Measurements from ENCODE around the gene CDHR2.

- TF ChIP-seq, protein P1, sequence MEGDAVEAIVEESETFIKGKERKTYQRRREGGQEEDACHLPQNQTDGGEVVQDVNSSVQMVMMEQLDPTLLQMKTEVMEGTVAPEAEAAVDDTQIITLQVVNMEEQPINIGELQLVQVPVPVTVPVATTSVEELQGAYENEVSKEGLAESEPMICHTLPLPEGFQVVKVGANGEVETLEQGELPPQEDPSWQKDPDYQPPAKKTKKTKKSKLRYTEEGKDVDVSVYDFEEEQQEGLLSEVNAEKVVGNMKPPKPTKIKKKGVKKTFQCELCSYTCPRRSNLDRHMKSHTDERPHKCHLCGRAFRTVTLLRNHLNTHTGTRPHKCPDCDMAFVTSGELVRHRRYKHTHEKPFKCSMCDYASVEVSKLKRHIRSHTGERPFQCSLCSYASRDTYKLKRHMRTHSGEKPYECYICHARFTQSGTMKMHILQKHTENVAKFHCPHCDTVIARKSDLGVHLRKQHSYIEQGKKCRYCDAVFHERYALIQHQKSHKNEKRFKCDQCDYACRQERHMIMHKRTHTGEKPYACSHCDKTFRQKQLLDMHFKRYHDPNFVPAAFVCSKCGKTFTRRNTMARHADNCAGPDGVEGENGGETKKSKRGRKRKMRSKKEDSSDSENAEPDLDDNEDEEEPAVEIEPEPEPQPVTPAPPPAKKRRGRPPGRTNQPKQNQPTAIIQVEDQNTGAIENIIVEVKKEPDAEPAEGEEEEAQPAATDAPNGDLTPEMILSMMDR (IDR thresholded peaks at IDR 0.05), result no peak
- no peak for TF ChIP-seq POLR2AphosphoS5 (IDR thresholded peaks at IDR 0.05)
These were observed 19.9 kb upstream of the CDHR2 start for GRCh38 chr5:176529116-176529740.

All from suprapubic skin (tissue), 3 donors.